GM23338 (cell line): ENCODE measurements around the gene CD82. TPM values are rescaled to one million over a fixed set of nuclear protein-coding genes. Genes with fewer than 3 reads are reported as not detected.

ENCODE experiments used
- ATAC-seq: fragments of 200-7000 bp; cut with Tn5 transposase; 3 replicates; pipeline ENCODE4 v1.9.1; 2020
- DNase-seq: peaks from one replicate; pipeline ENCODE4 v3.0.0-alpha.2; 2015; ENCODE audit warnings: low spot score
- H2AFZ ChIP-seq: fragments of 200-600 bp; sonication (generic); 2 replicates; pipeline ENCODE4 v1.8.0; 2016; ENCODE audit warnings: antibody characterized with exemption, mild to moderate bottlenecking, moderate library complexity
- H3F3A ChIP-seq: fragments of 200-600 bp; sonication (generic); replicated peaks from 2 replicates; pipeline ENCODE4 v1.8.0; 2017; ENCODE audit warnings: antibody characterized with exemption, mixed run types, low read depth
- H3K27ac ChIP-seq: fragments of 200-600 bp; sonication (generic); 2 replicates; pipeline ENCODE4 v1.6.1; 2016; ENCODE audit warnings: low read depth
- H3K27me3 ChIP-seq: fragments of 200-600 bp; sonication (generic); 2 replicates; pipeline ENCODE4 v1.8.0; 2016; ENCODE audit warnings: mild to moderate bottlenecking, mixed run types, moderate library complexity; ENCODE audit not compliant: insufficient read depth
- H3K36me3 ChIP-seq: fragments of 200-600 bp; sonication (generic); 2 replicates; pipeline ENCODE4 v1.8.0; 2016; ENCODE audit warnings: mild to moderate bottlenecking; ENCODE audit not compliant: insufficient read depth
- H3K4me1 ChIP-seq: fragments of 200-600 bp; sonication (generic); 2 replicates; pipeline ENCODE4 v1.8.0; 2016; ENCODE audit warnings: mild to moderate bottlenecking, moderate library complexity; ENCODE audit not compliant: insufficient read depth
- H3K4me2 ChIP-seq: fragments of 200-600 bp; sonication (generic); 2 replicates; pipeline ENCODE4 v1.7.1; 2017; ENCODE audit warnings: mixed run types
- H3K4me3 ChIP-seq: fragments of 200-600 bp; sonication (generic); 2 replicates; pipeline ENCODE4 v1.6.1; 2016; ENCODE audit warnings: mixed run types
- H3K79me2 ChIP-seq: fragments of 200-600 bp; sonication (generic); replicated peaks from 2 replicates; pipeline ENCODE4 v1.8.0; 2017; ENCODE audit warnings: mild to moderate bottlenecking; ENCODE audit not compliant: insufficient read depth
- H3K9me2 ChIP-seq: fragments of 200-600 bp; sonication (generic); 2 replicates; pipeline ENCODE4 v1.8.0; 2017; ENCODE audit not compliant: insufficient read depth
- H4K20me1 ChIP-seq: fragments of 200-600 bp; sonication (generic); replicated peaks from 2 replicates; pipeline ENCODE4 v1.8.0; 2017; ENCODE audit warnings: mild to moderate bottlenecking; ENCODE audit not compliant: insufficient read depth
- H3K27ac Mint-ChIP-seq: 2 replicates; pipeline ENCODE4 v1.8.0; 2020; ENCODE audit warnings: inconsistent platforms, mild to moderate bottlenecking, moderate library complexity, mixed read lengths
- H3K27me3 Mint-ChIP-seq: 3 replicates; pipeline ENCODE4 v1.8.0; 2022; ENCODE audit warnings: low read depth, mild to moderate bottlenecking, moderate library complexity, mixed read lengths, inconsistent platforms; ENCODE audit not compliant: insufficient read depth, poor library complexity
- H3K36me3 Mint-ChIP-seq: 3 replicates; pipeline ENCODE4 v1.8.0; 2021; ENCODE audit warnings: low read depth, mild to moderate bottlenecking, inconsistent platforms, moderate library complexity, mixed read lengths
- H3K4me1 Mint-ChIP-seq: 3 replicates; pipeline ENCODE4 v1.8.0; 2020; ENCODE audit warnings: mild to moderate bottlenecking, inconsistent platforms, mixed read lengths
- H3K4me3 Mint-ChIP-seq: 3 replicates; pipeline ENCODE4 v1.8.0; 2021; ENCODE audit warnings: moderate library complexity, mild to moderate bottlenecking, inconsistent platforms, mixed read lengths
- H3K9me3 Mint-ChIP-seq: 3 replicates; pipeline ENCODE4 v1.8.0; 2020; ENCODE audit warnings: moderate library complexity, mild to moderate bottlenecking, inconsistent platforms, mixed read lengths
- CREB1 ChIP-seq: fragments of 250-450 bp; sonication (Bioruptor Pico); IDR thresholded peaks from 2 replicates; pipeline ENCODE4 v1.5.0; 2020; ENCODE audit warnings: low read depth, mild to moderate bottlenecking, moderate library complexity
- EZH2phosphoT487 ChIP-seq: fragments of 200-600 bp; sonication (generic); IDR thresholded peaks from one replicate; pipeline ENCODE4 v1.8.1; 2018; ENCODE audit warnings: antibody characterized with exemption; ENCODE audit not compliant: unreplicated experiment
- JUNB ChIP-seq: IDR thresholded peaks from one replicate; pipeline ENCODE4 v1.6.1; 2016; ENCODE audit warnings: antibody characterized with exemption; ENCODE audit not compliant: unreplicated experiment
- NANOG ChIP-seq: IDR thresholded peaks from 2 replicates; pipeline ENCODE4 v1.6.1; 2016; ENCODE audit warnings: antibody characterized with exemption, borderline replicate concordance
- POLR2AphosphoS5 ChIP-seq: IDR thresholded peaks from 2 replicates; pipeline ENCODE4 v1.6.1; 2016; ENCODE audit warnings: antibody characterized with exemption, low read depth
- STAT1 ChIP-seq: IDR thresholded peaks from one replicate; pipeline ENCODE4 v1.6.1; 2016; ENCODE audit warnings: antibody characterized with exemption; ENCODE audit not compliant: unreplicated experiment
- ZNF114 ChIP-seq: fragments of 250-450 bp; sonication (Bioruptor Pico); IDR thresholded peaks from 2 replicates; pipeline ENCODE4 v1.5.0; 2020; ENCODE audit warnings: mild to moderate bottlenecking, moderate library complexity
- ZNF331 ChIP-seq: fragments of 250-450 bp; sonication (Bioruptor Pico); IDR thresholded peaks from 2 replicates; pipeline ENCODE4 v1.5.0; 2020; ENCODE audit warnings: low read depth, mild to moderate bottlenecking, moderate library complexity
- polyA plus RNA-seq: library from polyadenylated mRNA; unstranded; fragments of >200 nt; fragmentation: Nextera tagmentation; extraction: Ambion mirVana; gene quantifications from 2 replicates; pipeline ENCODE4 v1.2.1, GENCODE V29; 2016
- total RNA-seq: library from RNA; depleted of rRNA; stranded (reverse); fragments of >200 nt; shearing (Covaris generic); gene quantifications from 2 replicates; pipeline ENCODE4 v1.2.3, GENCODE V29; 2014
- TF ChIP-seq, protein P1 (sequence below): IDR thresholded peaks from one replicate; pipeline ENCODE4 v1.6.1; 2018; ENCODE audit warnings: antibody characterized with exemption; ENCODE audit not compliant: unreplicated experiment
- TF ChIP-seq, protein P2 (sequence below): IDR thresholded peaks from 2 replicates; pipeline ENCODE4 v1.6.1; 2016; ENCODE audit warnings: antibody characterized with exemption

Gene CD82
- total and polyA plus RNA-seq, 2 experiments from 2014 or later: 4.4 to 4.9 TPM

DNA sequence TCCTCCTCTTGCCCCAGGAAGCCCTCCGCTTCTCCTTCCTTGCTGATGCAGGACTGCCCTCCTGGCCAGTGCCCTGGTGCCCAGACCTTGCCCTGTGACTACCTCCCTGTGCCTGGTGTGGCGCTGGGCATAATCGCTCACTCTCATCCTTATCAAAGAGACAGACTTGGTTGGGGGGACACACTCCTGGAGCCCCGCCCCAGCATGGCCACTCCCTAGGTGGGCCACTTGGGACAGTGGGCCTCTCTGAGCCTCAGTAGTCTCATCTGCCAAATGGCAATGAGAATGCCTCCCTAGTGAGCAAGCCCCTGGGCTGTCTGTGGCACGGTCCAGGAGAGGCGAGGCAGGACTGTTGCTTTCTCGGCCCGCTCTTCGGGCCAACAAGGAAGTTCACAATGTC, 88.6 kb downstream of the CD82 start (continued):
- TF ChIP-seq, protein P1, sequence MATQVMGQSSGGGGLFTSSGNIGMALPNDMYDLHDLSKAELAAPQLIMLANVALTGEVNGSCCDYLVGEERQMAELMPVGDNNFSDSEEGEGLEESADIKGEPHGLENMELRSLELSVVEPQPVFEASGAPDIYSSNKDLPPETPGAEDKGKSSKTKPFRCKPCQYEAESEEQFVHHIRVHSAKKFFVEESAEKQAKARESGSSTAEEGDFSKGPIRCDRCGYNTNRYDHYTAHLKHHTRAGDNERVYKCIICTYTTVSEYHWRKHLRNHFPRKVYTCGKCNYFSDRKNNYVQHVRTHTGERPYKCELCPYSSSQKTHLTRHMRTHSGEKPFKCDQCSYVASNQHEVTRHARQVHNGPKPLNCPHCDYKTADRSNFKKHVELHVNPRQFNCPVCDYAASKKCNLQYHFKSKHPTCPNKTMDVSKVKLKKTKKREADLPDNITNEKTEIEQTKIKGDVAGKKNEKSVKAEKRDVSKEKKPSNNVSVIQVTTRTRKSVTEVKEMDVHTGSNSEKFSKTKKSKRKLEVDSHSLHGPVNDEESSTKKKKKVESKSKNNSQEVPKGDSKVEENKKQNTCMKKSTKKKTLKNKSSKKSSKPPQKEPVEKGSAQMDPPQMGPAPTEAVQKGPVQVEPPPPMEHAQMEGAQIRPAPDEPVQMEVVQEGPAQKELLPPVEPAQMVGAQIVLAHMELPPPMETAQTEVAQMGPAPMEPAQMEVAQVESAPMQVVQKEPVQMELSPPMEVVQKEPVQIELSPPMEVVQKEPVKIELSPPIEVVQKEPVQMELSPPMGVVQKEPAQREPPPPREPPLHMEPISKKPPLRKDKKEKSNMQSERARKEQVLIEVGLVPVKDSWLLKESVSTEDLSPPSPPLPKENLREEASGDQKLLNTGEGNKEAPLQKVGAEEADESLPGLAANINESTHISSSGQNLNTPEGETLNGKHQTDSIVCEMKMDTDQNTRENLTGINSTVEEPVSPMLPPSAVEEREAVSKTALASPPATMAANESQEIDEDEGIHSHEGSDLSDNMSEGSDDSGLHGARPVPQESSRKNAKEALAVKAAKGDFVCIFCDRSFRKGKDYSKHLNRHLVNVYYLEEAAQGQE: no peak
- TF ChIP-seq, protein P2, sequence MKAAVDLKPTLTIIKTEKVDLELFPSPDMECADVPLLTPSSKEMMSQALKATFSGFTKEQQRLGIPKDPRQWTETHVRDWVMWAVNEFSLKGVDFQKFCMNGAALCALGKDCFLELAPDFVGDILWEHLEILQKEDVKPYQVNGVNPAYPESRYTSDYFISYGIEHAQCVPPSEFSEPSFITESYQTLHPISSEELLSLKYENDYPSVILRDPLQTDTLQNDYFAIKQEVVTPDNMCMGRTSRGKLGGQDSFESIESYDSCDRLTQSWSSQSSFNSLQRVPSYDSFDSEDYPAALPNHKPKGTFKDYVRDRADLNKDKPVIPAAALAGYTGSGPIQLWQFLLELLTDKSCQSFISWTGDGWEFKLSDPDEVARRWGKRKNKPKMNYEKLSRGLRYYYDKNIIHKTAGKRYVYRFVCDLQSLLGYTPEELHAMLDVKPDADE: no peak
- TF ChIP-seq CREB1 (CRISPR knock-in tag) (no peak), JUNB (no peak), NANOG (no peak), EZH2phosphoT487 (no peak)

DNA sequence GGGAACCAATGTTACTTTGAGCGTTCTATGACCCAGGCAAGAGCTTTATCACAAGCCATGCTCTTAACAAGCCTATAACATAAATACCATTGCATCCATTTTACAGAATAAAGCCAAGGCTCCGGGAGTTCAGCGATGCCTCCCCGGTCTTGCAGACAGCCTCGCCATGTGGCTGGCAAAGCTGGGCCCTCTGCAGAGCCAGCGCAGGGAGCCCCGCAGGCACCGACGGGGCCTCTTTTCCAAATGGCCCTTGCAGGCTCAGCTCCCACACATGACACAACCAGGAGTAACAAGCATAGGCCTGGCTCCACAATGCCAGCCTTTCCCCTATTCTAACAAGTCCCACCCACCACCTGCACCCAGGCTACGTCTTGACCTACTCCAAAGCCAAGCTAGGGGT, 89.1 kb downstream of the CD82 start:
- Histone ChIP-seq H3K27me3 (no peaks in the 10 kb centered on the region), H2AFZ (no peak overlapping the region), H3K27ac (no peak overlapping the region), H3K36me3 (no peaks in the 10 kb centered on the region), H3K4me1 (no peaks in the 10 kb centered on the region), H3K9me2 (peaks cover 3% of the 10 kb centered on the region; the same call in 1 of the 2 replicates), H3F3A (no peaks in the 10 kb centered on the region), H3K79me2 (no peaks in the 10 kb centered on the region), H4K20me1 (no peaks in the 10 kb centered on the region), H3K4me2 (no peak overlapping the region), H3K4me3 (no peak overlapping the region)
- peaks cover 7% of the 10 kb centered on the region for H3K9me3 Mint-ChIP-seq
- peaks cover 2% of the 10 kb centered on the region; the same call in 1 of the 3 replicates for H3K36me3 Mint-ChIP-seq
- H3K4me1 Mint-ChIP-seq: peaks cover 9% of the 10 kb centered on the region
- H3K27me3 Mint-ChIP-seq: peaks cover 4% of the 10 kb centered on the region
- no peak overlapping the region for H3K27ac Mint-ChIP-seq
- DNase-seq: no peak
- no peak overlapping the region for H3K4me3 Mint-ChIP-seq
- ATAC-seq: no peak
- TF ChIP-seq POLR2AphosphoS5 (no peak), ZNF114 (no peak), JUNB (no peak), EZH2phosphoT487 (no peak), ZNF331 (no peak), STAT1 (no peak)
- TF ChIP-seq, protein P2: no peak
- TF ChIP-seq, protein P1: no peak
